Tibial artery (tissue), 4 donors: Measurements from ENCODE around the gene PTPRN2.

Experiments used
- DNase-seq, 2 donors: peaks; one replicate each; pipeline ENCODE4 v3.0.0-alpha.2; 2019
- H3K27ac ChIP-seq, 2 donors: fragments of 200-600 bp; sonication (generic) in 1 of 2; 1 replicate in 1 of 2; 2 replicates in 1 of 2; pipeline ENCODE4 v1.5.1; 2018 to 2019; ENCODE audit warnings: mild to moderate bottlenecking in 1 of 2
- H3K27me3 ChIP-seq, 2 donors: fragments of 200-600 bp; sonication (generic) in 1 of 2; one replicate each; pipeline versions ENCODE4 v1.5.1 to v1.6.0; 2016 to 2019
- H3K36me3 ChIP-seq, 3 donors: fragments of 200-600 bp; sonication (generic) in 2 of 3; one replicate each; pipeline ENCODE4 v1.5.1; 2016 to 2019; ENCODE audit warnings: mild to moderate bottlenecking in 2 of 3
- H3K4me1 ChIP-seq, 4 donors: fragments of 200-600 bp; sonication (generic) in 2 of 4; 1 replicate in 3 of 4; 2 replicates in 1 of 4; pipeline ENCODE4 v1.5.1; 2016 to 2019
- H3K4me3 ChIP-seq, 2 donors: fragments of 200-600 bp; sonication (generic) in 1 of 2; 1 replicate in 1 of 2; 2 replicates in 1 of 2; pipeline ENCODE4 v1.5.1; 2018 to 2019; ENCODE audit warnings: mild to moderate bottlenecking in 2 of 2
- H3K9me3 ChIP-seq, 3 donors: fragments of 200-600 bp; sonication (generic) in 1 of 3; one replicate each; pipeline ENCODE4 v1.5.1; 2016 to 2019
- intact Hi-C: fragments of 100-400 bp; cut with DNase I; formaldehyde crosslinking; loops from one replicate; pipeline ENCODE4 v1.15.0; 2023; ENCODE audit warnings: low total_unique reads
- TF ChIP-seq, protein P1 (sequence below), 2 experiments: fragments of 200-600 bp in 1 of 2; fragments of 450-650 bp in 1 of 2; IDR thresholded peaks; one replicate each; pipeline ENCODE4 v1.5.1; 2017 to 2019; ENCODE audit warnings: antibody characterized with exemption in 2 of 2, mild to moderate bottlenecking in 1 of 2, moderate library complexity in 1 of 2

PTPRN2 gene

DNA sequence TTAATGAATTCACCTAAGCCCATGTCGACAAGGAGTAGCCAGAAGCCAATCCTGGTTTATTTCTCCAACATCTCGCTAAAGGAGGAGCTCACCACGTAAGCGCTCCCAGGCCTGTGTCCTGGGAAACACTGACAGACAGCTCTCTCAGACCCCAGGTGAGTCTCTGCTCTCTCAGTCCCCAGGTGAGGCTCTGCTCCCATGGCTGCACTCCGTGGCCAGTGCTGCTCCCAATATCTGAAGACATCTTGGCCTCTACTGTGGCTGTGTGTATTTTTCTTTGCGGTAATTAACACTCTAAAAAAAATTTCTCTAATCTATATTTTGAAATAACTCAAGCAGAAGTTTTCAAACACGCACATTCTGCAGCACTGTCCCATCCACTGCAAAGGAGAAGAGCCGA lies 564.5 kb downstream of the PTPRN2 start:
- no peak overlapping the region for H3K27ac ChIP-seq
- no peaks in the 10 kb centered on the region for H3K27me3 ChIP-seq
- intact Hi-C loops = no loop called here
- no peaks in the 10 kb centered on the region for H3K36me3 ChIP-seq
- no peaks in the 10 kb centered on the region for H3K9me3 ChIP-seq
- H3K4me3 ChIP-seq = no peak overlapping the region
- DNase-seq = peak in 1 of 2 donors; percentile 32
- no peaks in the 10 kb centered on the region for H3K4me1 ChIP-seq
- TF ChIP-seq, protein P1, sequence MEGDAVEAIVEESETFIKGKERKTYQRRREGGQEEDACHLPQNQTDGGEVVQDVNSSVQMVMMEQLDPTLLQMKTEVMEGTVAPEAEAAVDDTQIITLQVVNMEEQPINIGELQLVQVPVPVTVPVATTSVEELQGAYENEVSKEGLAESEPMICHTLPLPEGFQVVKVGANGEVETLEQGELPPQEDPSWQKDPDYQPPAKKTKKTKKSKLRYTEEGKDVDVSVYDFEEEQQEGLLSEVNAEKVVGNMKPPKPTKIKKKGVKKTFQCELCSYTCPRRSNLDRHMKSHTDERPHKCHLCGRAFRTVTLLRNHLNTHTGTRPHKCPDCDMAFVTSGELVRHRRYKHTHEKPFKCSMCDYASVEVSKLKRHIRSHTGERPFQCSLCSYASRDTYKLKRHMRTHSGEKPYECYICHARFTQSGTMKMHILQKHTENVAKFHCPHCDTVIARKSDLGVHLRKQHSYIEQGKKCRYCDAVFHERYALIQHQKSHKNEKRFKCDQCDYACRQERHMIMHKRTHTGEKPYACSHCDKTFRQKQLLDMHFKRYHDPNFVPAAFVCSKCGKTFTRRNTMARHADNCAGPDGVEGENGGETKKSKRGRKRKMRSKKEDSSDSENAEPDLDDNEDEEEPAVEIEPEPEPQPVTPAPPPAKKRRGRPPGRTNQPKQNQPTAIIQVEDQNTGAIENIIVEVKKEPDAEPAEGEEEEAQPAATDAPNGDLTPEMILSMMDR (IDR thresholded peaks at IDR 0.05) = no peak

DNA sequence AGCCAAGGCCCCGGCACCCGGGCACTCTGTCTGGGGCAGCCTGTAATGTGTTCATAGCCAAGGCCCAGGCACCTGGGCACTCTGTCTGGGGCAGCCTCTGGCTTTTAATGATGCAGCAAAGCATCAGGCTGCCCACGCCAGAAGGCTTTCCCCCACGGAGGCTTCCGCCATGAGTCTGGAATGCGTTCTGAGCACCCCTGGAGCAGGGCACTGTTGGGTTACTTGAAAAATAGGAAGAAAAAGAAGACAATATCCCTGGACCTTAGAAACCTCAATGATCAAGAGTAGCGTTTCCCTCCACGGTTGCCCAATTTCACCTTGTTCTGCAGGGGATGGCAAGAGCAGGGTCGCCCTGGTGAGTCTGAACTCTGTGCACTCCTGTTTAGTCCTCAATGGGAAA lies 565.0 kb downstream of the PTPRN2 start:
- no peak overlapping the region for H3K4me3 ChIP-seq
- H3K27ac ChIP-seq = no peak overlapping the region
- DNase-seq = peak in 1 of 2 donors; percentile 10
- H3K4me1 ChIP-seq = no peaks in the 10 kb centered on the region
- TF ChIP-seq, protein P1 (IDR thresholded peaks at IDR 0.05) = no peak
- intact Hi-C loops = no loop called here
- no peaks in the 10 kb centered on the region for H3K27me3 ChIP-seq
- H3K36me3 ChIP-seq = no peaks in the 10 kb centered on the region
- no peaks in the 10 kb centered on the region for H3K9me3 ChIP-seq

DNA sequence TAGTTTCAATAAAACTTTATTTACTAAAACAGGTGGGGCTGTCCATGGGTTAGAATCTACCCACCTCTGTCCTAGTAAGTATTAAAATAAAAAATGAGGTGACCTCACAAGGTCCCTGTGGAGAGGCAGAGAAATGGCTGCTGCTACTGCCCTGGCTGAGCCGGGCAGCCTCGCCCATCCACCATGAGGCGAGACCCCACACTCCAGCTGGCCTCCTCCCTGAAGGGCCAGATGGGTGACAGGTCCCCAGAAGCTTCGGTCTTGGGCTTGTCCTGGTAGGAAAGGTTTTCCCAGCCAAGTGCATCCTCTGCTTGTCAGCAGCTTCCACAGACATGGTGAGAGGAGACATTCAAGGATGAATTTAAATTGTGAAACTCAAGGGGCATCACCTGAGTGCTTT lies 565.8 kb downstream of the PTPRN2 start:
- TF ChIP-seq, protein P1 (IDR thresholded peaks at IDR 0.05) = no peak
- Histone ChIP-seq H3K36me3 (no peaks in the 10 kb centered on the region), H3K27me3 (no peaks in the 10 kb centered on the region), H3K4me1 (no peaks in the 10 kb centered on the region), H3K27ac (no peak overlapping the region), H3K9me3 (no peaks in the 10 kb centered on the region), H3K4me3 (no peak overlapping the region)
- peak in 1 of 2 donors; percentile 39 for DNase-seq
- intact Hi-C loops = no loop called here

DNA sequence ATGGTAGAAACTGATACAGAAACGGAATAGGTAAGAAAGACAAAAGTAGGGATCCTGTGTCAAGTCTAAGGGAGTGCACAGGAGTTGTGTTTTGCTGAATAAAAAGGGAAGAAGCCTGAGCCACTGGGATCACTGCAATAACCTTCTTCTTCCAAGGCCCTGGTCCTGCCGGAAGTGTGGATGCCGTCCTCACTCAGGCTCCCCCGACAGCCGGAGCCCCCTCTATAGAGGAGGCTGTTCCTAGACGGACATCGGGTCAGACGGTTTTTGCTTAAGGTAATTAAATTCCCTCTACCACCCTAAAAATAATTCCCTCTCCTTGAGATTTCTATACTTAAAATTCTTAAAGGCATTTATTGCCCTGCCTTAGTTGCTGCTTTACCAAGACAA lies 566.9 kb downstream of the PTPRN2 start:
- peaks cover 0 to 9% (median 6%) of the 10 kb centered on the region in 4 donors for H3K4me1 ChIP-seq
- no peaks in the 10 kb centered on the region for H3K9me3 ChIP-seq
- no peaks in the 10 kb centered on the region for H3K36me3 ChIP-seq
- no peak overlapping the region for H3K27ac ChIP-seq
- TF ChIP-seq, protein P1 (IDR thresholded peaks at IDR 0.05) = no peak
- no peak overlapping the region for H3K4me3 ChIP-seq
- H3K27me3 ChIP-seq = peaks cover 0 to 8% of the 10 kb centered on the region in 2 donors
- no peak for DNase-seq
- intact Hi-C loops = no loop called here

DNA sequence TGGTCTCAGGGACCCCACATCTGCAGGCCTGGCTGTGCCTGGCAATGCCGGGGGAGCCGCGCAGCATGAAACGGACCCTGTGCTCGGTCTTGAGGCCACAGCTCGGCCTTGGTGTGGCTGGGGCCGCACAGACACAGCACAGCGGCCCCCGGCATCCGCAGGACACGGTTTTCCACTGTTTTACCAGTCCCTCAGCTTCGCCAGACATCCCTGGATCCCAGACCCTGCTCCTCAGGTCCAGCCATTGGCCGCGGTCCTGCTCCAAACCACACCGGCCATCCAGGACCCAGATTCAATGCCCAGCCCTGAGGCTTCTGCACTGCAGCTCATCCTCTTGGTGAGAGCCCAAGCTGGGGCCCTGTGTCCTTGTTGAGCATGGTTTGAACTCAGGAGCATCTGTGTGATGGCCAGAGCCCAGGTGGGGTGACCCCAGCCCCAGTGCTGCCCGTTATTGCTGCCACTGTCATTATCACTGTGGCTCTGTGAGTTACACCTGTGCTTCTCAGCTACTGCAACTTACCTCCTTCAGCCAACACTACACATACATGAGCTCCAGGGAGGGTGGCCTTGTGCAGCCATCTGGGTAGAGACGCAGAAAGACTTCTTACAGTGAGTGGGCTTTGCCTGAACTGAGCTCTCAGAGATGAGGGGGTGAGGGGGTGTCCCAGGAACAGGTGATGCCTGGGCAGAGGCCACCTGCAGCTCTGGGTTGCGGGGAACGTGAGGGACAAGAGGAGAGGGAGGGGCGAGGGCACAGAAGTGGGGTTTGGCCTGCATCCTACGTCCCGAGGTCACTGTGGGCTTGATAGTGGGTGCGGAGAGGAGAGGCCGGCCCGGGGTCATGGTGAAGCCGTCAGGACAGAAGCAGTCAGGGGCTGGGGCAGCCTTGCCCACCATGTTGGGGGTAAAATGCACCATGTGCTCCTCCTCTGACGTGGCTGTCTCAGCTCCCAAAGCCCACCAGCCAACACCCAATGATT lies 567.6 kb downstream of the PTPRN2 start:
- Histone ChIP-seq H3K4me3 (no peak overlapping the region), H3K36me3 (no peaks in the 10 kb centered on the region), H3K27me3 (peaks cover 0 to 10% of the 10 kb centered on the region in 2 donors), H3K4me1 (peaks cover 0 to 11% (median 6%) of the 10 kb centered on the region in 4 donors), H3K27ac (no peak overlapping the region), H3K9me3 (no peaks in the 10 kb centered on the region)
- intact Hi-C loops = no loop called here
- TF ChIP-seq, protein P1 (IDR thresholded peaks at IDR 0.05) = no peak
- peak; percentile 6 to 51 for DNase-seq
